ENCODE measurements around the gene PRAMEF17. TPM values are rescaled to one million over a fixed set of nuclear protein-coding genes. Genes with fewer than 3 reads are reported as not detected.
"Not testable (repeated sequence)": the region's sequence is repeated elsewhere in the genome, so short reads cannot be mapped to it uniquely, and the experiment has no call there.

PRAMEF17 gene, protein sequence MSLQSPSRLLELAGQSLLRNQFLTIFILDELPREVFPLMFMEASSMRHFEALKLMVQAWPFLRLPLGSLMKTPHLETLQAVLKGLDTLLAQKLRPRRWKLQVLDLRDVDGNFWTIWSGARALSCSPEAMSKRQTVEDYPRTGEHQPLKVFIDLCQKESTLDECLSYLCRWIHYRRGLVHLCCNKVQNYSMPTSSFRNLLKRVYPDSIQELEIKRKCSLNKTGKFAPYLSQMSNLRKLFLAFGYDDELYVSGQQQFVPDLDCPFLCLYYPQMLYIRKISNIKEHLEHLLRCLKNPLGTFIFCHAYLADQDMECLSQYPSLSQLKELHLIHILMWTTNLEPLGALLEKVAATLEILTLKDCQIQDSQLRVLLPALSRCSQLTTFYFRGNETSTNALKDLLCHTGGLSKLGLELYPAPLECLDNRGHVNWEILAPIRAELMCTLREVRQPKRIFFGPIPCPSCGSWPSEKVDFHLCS
- polyA plus RNA-seq = not detected in 2 replicates
- not detected in 2 replicates for polyA minus RNA-seq

DNA sequence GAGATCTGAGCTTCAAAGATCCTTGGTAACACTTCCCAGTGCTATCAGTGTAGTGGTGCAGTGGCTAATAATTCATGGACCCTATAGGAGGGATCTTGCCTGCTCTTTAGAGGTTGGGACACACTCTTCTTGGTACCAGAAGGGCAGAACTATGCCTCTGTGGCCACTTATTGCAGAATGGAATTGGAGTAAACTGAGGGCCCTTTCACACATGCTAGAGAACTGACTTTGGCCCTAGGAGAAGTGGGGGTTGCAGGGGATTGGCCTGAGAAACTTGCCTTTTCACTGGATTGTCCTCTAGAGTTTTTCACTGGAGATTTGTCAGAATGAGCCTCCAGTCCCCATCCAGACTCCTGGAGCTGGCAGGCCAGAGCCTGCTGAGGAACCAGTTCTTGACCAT is at the start of gene PRAMEF17:
Gene PRAMEF17, plus strand, starts transcription at position 301 of the 400 bp plus-strand sequence. Its CDS starts 26 bp downstream, at position 327.
- not testable (repeated sequence) for H3K36me3 ChIP-seq (ENCODE audit: insufficient read depth, low read length); H4K20me1 ChIP-seq (ENCODE audit: insufficient read depth)

DNA sequence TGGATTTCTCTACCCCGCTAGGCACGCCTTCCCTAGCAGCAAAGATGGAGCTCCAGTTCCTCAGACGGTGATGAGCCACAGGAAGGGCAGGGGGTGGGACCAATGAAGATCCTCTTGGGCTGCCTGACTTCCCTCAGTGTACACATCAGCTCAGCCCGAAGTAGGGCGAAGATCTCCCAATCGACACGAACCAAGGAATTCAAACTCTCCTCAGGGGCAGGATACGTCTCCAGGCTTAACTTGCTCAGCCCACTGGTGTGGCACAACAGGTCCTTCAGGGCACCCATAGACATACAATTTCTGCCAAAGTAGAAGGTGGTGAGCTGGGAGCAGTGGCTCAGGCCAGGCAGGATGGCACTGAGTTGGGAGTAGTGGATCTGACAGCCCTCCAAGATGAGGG is 46.9 kb upstream of the PRAMEF17 start:
- H3K4me3 ChIP-seq (ENCODE audit: low read length); H3K79me2 ChIP-seq (replicated peaks; ENCODE audit: insufficient read depth, low read length); H3K4me2 ChIP-seq (ENCODE audit: low read length); H3K9ac ChIP-seq (ENCODE audit: low read length); H3K36me3 ChIP-seq (ENCODE audit: insufficient read depth, low read length); H3K27me3 ChIP-seq (ENCODE audit: insufficient read depth, low read depth, low read length); H3K27ac ChIP-seq (ENCODE audit: low read length); H4K20me1 ChIP-seq (ENCODE audit: insufficient read depth); H2AFZ ChIP-seq (ENCODE audit: low read depth, low read length); H3F3A ChIP-seq (ENCODE audit: insufficient read depth, low read length, poor library complexity, severe bottlenecking); H3K9me3 ChIP-seq (ENCODE audit: low read length); H3K9me2 ChIP-seq (ENCODE audit: insufficient read depth, low read length): not testable (repeated sequence)

More for the DNA sequence above, at the start of gene PRAMEF17:
- H3K9me2 ChIP-seq (ENCODE audit: insufficient read depth, low read length); H3K9ac ChIP-seq (ENCODE audit: low read length); H3K27ac ChIP-seq (ENCODE audit: low read length); H3F3A ChIP-seq (ENCODE audit: insufficient read depth, low read length, poor library complexity, severe bottlenecking); H2AFZ ChIP-seq (ENCODE audit: low read depth, low read length); H3K79me2 ChIP-seq (replicated peaks; ENCODE audit: insufficient read depth, low read length); H3K4me2 ChIP-seq (ENCODE audit: low read length); H3K27me3 ChIP-seq (ENCODE audit: insufficient read depth, low read depth, low read length); H3K4me3 ChIP-seq (ENCODE audit: low read length); H3K9me3 ChIP-seq (ENCODE audit: low read length): not testable (repeated sequence)

DNA sequence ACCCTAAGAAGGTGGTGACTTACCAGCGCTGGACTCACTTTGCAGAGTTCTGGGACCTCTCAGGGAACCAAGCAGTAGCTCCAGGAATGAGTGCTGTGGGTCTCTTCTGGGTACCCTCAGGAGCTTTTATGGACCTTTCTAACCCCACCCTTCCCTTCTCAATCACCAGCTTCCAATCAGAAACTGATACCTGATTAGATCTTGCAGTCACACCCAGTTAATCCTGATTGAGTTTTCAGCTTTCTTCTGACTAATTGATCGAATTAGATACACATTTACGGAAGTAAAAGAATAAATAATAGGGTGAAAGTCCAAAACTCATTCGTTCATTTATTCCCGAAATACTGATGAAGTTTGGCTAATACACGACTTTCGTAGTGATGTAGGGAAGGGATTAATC is 42.4 kb upstream of the PRAMEF17 start, which contains the start of gene PRAMEF14:
Gene PRAMEF14, minus strand, starts transcription at position 101 of the 400 bp plus-strand sequence. CDS start 1,820 bp downstream, outside the sequence.
- H3K79me2 ChIP-seq (replicated peaks; ENCODE audit: insufficient read depth, low read length); H3K36me3 ChIP-seq (ENCODE audit: insufficient read depth, low read length); H2AFZ ChIP-seq (ENCODE audit: low read depth, low read length); H3K4me3 ChIP-seq (ENCODE audit: low read length); H4K20me1 ChIP-seq (ENCODE audit: insufficient read depth); H3K27me3 ChIP-seq (ENCODE audit: insufficient read depth, low read depth, low read length); H3K9me3 ChIP-seq (ENCODE audit: low read length); H3K9ac ChIP-seq (ENCODE audit: low read length); H3F3A ChIP-seq (ENCODE audit: insufficient read depth, low read length, poor library complexity, severe bottlenecking); H3K9me2 ChIP-seq (ENCODE audit: insufficient read depth, low read length); H3K4me2 ChIP-seq (ENCODE audit: low read length); H3K27ac ChIP-seq (ENCODE audit: low read length): not testable (repeated sequence)

DNA sequence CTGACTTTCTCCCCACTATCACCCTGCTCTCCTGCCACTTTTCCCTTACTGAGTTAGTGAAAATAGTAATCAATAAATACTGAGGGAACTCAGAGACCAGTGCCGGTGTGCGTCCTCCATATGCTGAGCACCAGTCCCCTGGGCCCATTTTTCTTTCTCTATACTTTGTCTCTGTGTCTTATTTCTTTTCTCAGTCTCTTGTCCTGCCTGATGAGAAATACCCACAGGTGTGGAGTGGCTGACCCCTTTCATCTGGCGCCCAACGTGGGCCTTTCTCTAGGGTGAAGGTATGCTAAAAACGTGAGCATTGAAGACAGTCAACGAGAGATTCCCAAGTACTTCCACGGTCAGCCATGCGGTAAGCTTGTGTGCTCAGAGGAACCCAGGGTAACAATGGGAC is 36.0 kb upstream of the PRAMEF17 start:
- H3K9ac ChIP-seq (ENCODE audit: low read length); H4K20me1 ChIP-seq (ENCODE audit: insufficient read depth); H3K9me2 ChIP-seq (ENCODE audit: insufficient read depth, low read length); H3K36me3 ChIP-seq (ENCODE audit: insufficient read depth, low read length); H3F3A ChIP-seq (ENCODE audit: insufficient read depth, low read length, poor library complexity, severe bottlenecking); H3K27ac ChIP-seq (ENCODE audit: low read length); H3K4me2 ChIP-seq (ENCODE audit: low read length); H3K27me3 ChIP-seq (ENCODE audit: insufficient read depth, low read depth, low read length); H2AFZ ChIP-seq (ENCODE audit: low read depth, low read length); H3K79me2 ChIP-seq (replicated peaks; ENCODE audit: insufficient read depth, low read length); H3K4me3 ChIP-seq (ENCODE audit: low read length); H3K9me3 ChIP-seq (ENCODE audit: low read length): not testable (repeated sequence)

DNA sequence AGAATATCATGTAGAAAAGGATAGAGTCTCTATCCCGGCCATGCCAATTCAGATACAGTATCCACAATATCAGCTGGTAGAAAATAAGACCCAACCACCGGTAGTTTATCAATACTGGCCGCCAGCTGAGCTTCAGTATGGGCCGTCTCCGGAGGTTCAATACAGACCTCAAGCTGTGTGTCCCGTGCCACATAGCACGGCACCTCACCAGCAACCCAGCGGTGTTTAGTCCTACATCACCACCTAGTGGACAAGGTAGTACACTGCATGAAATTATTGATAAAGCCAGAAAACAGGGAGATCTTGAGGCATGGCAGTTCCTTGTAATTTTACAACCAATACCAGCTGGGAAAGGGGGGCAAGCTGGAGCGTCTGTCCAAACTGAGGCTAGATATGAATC is 35.0 kb upstream of the PRAMEF17 start:
- not testable (repeated sequence) for H3K27me3 ChIP-seq (ENCODE audit: insufficient read depth, low read depth, low read length); H3K9ac ChIP-seq (ENCODE audit: low read length); H3F3A ChIP-seq (ENCODE audit: insufficient read depth, low read length, poor library complexity, severe bottlenecking); H3K27ac ChIP-seq (ENCODE audit: low read length); H3K4me2 ChIP-seq (ENCODE audit: low read length); H3K9me3 ChIP-seq (ENCODE audit: low read length); H2AFZ ChIP-seq (ENCODE audit: low read depth, low read length); H3K36me3 ChIP-seq (ENCODE audit: insufficient read depth, low read length); H3K9me2 ChIP-seq (ENCODE audit: insufficient read depth, low read length); H3K79me2 ChIP-seq (replicated peaks; ENCODE audit: insufficient read depth, low read length); H4K20me1 ChIP-seq (ENCODE audit: insufficient read depth); H3K4me3 ChIP-seq (ENCODE audit: low read length)
